H9 (cell line): ENCODE data around the gene TACC2. TPM values are rescaled to one million over a fixed set of nuclear protein-coding genes. Genes with fewer than 3 reads are reported as not detected.
A peak's percentile ranks its signal among the peaks of the same experiment; 100 is the strongest.

Experiments
- DNase-seq: peaks from one replicate; pipeline ENCODE4 v3.0.0-alpha.2; 2017
- H2AFZ ChIP-seq: one replicate; pipeline ENCODE4 v1.6.1; 2013; ENCODE audit warnings: mild to moderate bottlenecking, low read length, control low read depth, moderate library complexity
- H2AK5ac ChIP-seq: 2 replicates; pipeline ENCODE4 v1.6.1; 2013; ENCODE audit warnings: low read length, control low read depth, mixed read lengths; ENCODE audit not compliant: insufficient read length
- H2BK120ac ChIP-seq: one replicate; pipeline ENCODE4 v1.6.1; 2013; ENCODE audit warnings: low read depth, mild to moderate bottlenecking, low read length, control low read depth, inconsistent platforms; ENCODE audit not compliant: poor library complexity, severe bottlenecking
- H2BK12ac ChIP-seq: 2 replicates; pipeline ENCODE4 v1.6.1; 2013; ENCODE audit warnings: low read length, control low read depth, mixed read lengths, low read depth; ENCODE audit not compliant: insufficient read length
- H2BK15ac ChIP-seq: 2 replicates; pipeline ENCODE4 v1.6.1; 2013; ENCODE audit warnings: low read depth, low read length, control low read depth
- H2BK20ac ChIP-seq: one replicate; pipeline ENCODE4 v1.6.1; 2013; ENCODE audit warnings: low read depth, mild to moderate bottlenecking, low read length, control low read depth, inconsistent platforms; ENCODE audit not compliant: poor library complexity, severe bottlenecking
- H2BK5ac ChIP-seq: 2 replicates; pipeline ENCODE4 v1.6.1; 2013; ENCODE audit warnings: low read length, control low read depth, mixed read lengths; ENCODE audit not compliant: insufficient read length
- H3K14ac ChIP-seq: 2 replicates; pipeline ENCODE4 v1.6.1; 2013; ENCODE audit warnings: low read length, control low read depth; ENCODE audit not compliant: insufficient read depth
- H3K18ac ChIP-seq: 2 replicates; pipeline ENCODE4 v1.6.1; 2013; ENCODE audit warnings: low read depth, mild to moderate bottlenecking, mixed read lengths, low read length, control low read depth; ENCODE audit not compliant: insufficient read length
- H3K23ac ChIP-seq: 2 replicates; pipeline ENCODE4 v1.6.1; 2013; ENCODE audit warnings: low read length, control low read depth, mixed read lengths, low read depth; ENCODE audit not compliant: insufficient read length
- H3K23me2 ChIP-seq: 2 replicates; pipeline ENCODE4 v1.6.1; 2013; ENCODE audit warnings: low read depth, mild to moderate bottlenecking, mixed read lengths, low read length, control low read depth; ENCODE audit not compliant: insufficient read length, poor library complexity, severe bottlenecking
- H3K27ac ChIP-seq: 2 replicates; pipeline ENCODE4 v1.5.1; 2013; ENCODE audit warnings: low read length, control low read depth, mixed read lengths, low read depth; ENCODE audit not compliant: insufficient read length
- H3K27me3 ChIP-seq: 2 replicates; pipeline ENCODE4 v1.6.1; 2013; ENCODE audit warnings: low read length, control low read depth, inconsistent platforms; ENCODE audit not compliant: insufficient read depth
- H3K4ac ChIP-seq: 2 replicates; pipeline ENCODE4 v1.6.1; 2013; ENCODE audit warnings: low read depth, mild to moderate bottlenecking, control low read depth, inconsistent platforms, low read length, moderate library complexity
- H3K4me1 ChIP-seq: 2 replicates; pipeline ENCODE4 v1.6.1; 2013; ENCODE audit warnings: low read length, control low read depth, inconsistent platforms; ENCODE audit not compliant: insufficient read depth
- H3K4me2 ChIP-seq: 2 replicates; pipeline ENCODE4 v1.6.1; 2013; ENCODE audit warnings: low read length, control low read depth, mixed read lengths; ENCODE audit not compliant: insufficient read length, insufficient read depth
- H3K56ac ChIP-seq: 2 replicates; pipeline ENCODE4 v1.6.1; 2013; ENCODE audit warnings: low read depth, mild to moderate bottlenecking, mixed read lengths, low read length, control low read depth; ENCODE audit not compliant: insufficient read length
- H3K79me1 ChIP-seq: 2 replicates; pipeline ENCODE4 v1.6.1; 2013; ENCODE audit warnings: low read depth, mild to moderate bottlenecking, moderate library complexity, low read length, control low read depth, inconsistent platforms; ENCODE audit not compliant: insufficient read depth, poor library complexity, severe bottlenecking
- H3K79me2 ChIP-seq: 2 replicates; pipeline ENCODE4 v1.6.1; 2013; ENCODE audit warnings: low read length, control low read depth, inconsistent platforms; ENCODE audit not compliant: insufficient read depth
- H3K9ac ChIP-seq: 2 replicates; pipeline ENCODE4 v1.6.1; 2013; ENCODE audit warnings: low read length, control low read depth, mixed read lengths; ENCODE audit not compliant: insufficient read length; ENCODE audit errors: extremely low read depth
- H3K9me3 ChIP-seq: one replicate; pipeline ENCODE4 v1.6.1; 2013; ENCODE audit warnings: low read depth, low read length, inconsistent platforms; ENCODE audit not compliant: control insufficient read depth
- H3T11ph ChIP-seq: one replicate; pipeline ENCODE4 v1.6.1; 2013; ENCODE audit warnings: mild to moderate bottlenecking, low read length, control low read depth, inconsistent platforms
- H4K20me1 ChIP-seq: one replicate; pipeline ENCODE4 v1.6.1; 2013; ENCODE audit not compliant: control insufficient read depth, insufficient read length, insufficient read depth
- H4K5ac ChIP-seq: 2 replicates; pipeline ENCODE4 v1.6.1; 2013; ENCODE audit warnings: low read depth, mild to moderate bottlenecking, mixed read lengths, low read length, control low read depth; ENCODE audit not compliant: insufficient read length
- H4K8ac ChIP-seq: replicated peaks from 2 replicates; pipeline ENCODE4 v1.6.1; 2013; ENCODE audit warnings: low read length, control low read depth, mixed read lengths, low read depth; ENCODE audit not compliant: insufficient read length
- H4K91ac ChIP-seq: 2 replicates; pipeline ENCODE4 v1.6.1; 2013; ENCODE audit warnings: low read depth, mild to moderate bottlenecking, moderate library complexity, mixed read lengths, low read length, control low read depth; ENCODE audit not compliant: insufficient read length
- H3K27ac Mint-ChIP-seq, 3 experiments: 2 replicates in 2 of 3; 3 replicates in 1 of 3; pipeline ENCODE4 v1.8.0; 2020 to 2021; ENCODE audit warnings: mixed read lengths in 3 of 3, mild to moderate bottlenecking in 1 of 3, moderate library complexity in 1 of 3
- H3K27me3 Mint-ChIP-seq: 2 replicates; pipeline ENCODE4 v1.8.0; 2021; ENCODE audit warnings: low read depth, mild to moderate bottlenecking, moderate library complexity, mixed read lengths
- H3K36me3 Mint-ChIP-seq, 3 experiments: 2 replicates in 2 of 3; 3 replicates in 1 of 3; pipeline ENCODE4 v1.8.0; 2020 to 2021; ENCODE audit warnings: low read depth in 3 of 3, mixed read lengths in 3 of 3; ENCODE audit not compliant: insufficient read depth in 1 of 3
- H3K4me1 Mint-ChIP-seq, 2 experiments: 2 replicates each; pipeline ENCODE4 v1.8.0; 2020; ENCODE audit warnings: mixed read lengths in 2 of 2
- H3K4me3 Mint-ChIP-seq, 2 experiments: 2 replicates in 1 of 2; 3 replicates in 1 of 2; pipeline ENCODE4 v1.8.0; 2020 to 2021; ENCODE audit warnings: mild to moderate bottlenecking in 2 of 2, mixed read lengths in 2 of 2, moderate library complexity in 1 of 2
- H3K9me3 Mint-ChIP-seq, 2 experiments: 2 replicates in 1 of 2; 3 replicates in 1 of 2; pipeline ENCODE4 v1.8.0; 2020; ENCODE audit warnings: mild to moderate bottlenecking in 2 of 2, mixed read lengths in 2 of 2, moderate library complexity in 1 of 2
- WGBS: extraction: QIAGEN DNeasy Blood & Tissue Kit; methylation state at CpG from one replicate; pipeline ENCODE4 v1.1.7; 2013; ENCODE audit warnings: missing lambda C conversion rate, low lambda C conversion rate, mixed read lengths; ENCODE audit not compliant: insufficient read length; ENCODE audit errors: extremely low coverage; 5-methylcytosine and 5-hydroxymethylcytosine counted together
- total RNA-seq: library from RNA; stranded (reverse); gene quantifications from 2 replicates; pipeline ENCODE4 v1.2.1, GENCODE V29; 2021
- TF ChIP-seq, protein P1 (sequence below): fragments of 200-600 bp; sonication (generic); conservative IDR thresholded peaks from 3 replicates; pipeline ENCODE4 v1.8.0; 2021; ENCODE audit warnings: antibody characterized with exemption, mild to moderate bottlenecking

TACC2 gene
- total RNA-seq, 1 experiment from 2014 or later = 58.1 TPM

DNA sequence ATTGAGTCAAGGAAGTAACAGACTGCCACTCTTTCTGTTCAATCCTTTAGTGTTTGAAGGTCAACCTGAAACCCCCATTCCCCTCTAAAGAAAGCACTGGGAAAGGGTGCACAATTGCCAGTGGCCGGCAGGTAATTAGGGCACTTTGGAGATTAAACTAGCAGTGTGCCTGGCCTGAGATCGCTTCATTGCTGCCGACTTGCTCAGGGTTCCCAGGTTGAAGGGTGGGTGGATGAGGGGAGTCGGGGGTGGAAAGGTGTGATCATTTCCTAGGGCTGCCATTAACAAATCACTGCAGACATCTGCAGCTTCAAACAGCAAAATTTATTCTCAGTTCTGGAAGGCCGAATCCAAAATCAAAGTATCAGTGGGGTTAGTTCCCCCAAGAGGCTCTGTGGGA is 265.9 kb downstream of the TACC2 start:
- Histone ChIP-seq H2BK15ac (no peak overlapping the region), H2BK12ac (no peak overlapping the region), H4K8ac (no peak overlapping the region), H2AK5ac (no peak overlapping the region), H3K79me1 (no peaks in the 10 kb centered on the region), H3K4me2 (no peak overlapping the region), H2AFZ (no peak overlapping the region), H3K4me1 (no peaks in the 10 kb centered on the region), H3K4ac (no peak overlapping the region), H3K23ac (no peak overlapping the region), H3K27ac (no peak overlapping the region), H4K5ac (no peak overlapping the region), H3K14ac (no peak overlapping the region), H3K56ac (no peak overlapping the region), H2BK120ac (no peak overlapping the region), H4K91ac (no peak overlapping the region), H2BK5ac (no peak overlapping the region), H3K27me3 (no peaks in the 10 kb centered on the region), H4K20me1 (no peaks in the 10 kb centered on the region), H3K18ac (no peak overlapping the region), H3T11ph (no peak overlapping the region), H3K9ac (no peak overlapping the region), H3K79me2 (no peaks in the 10 kb centered on the region), H3K9me3 (no peaks in the 10 kb centered on the region), H3K23me2 (no peaks in the 10 kb centered on the region), H2BK20ac (no peak overlapping the region)
- peak overlapping the region in 1 of 3 experiments; percentile 46; a peak in 3 of 7 replicates for H3K27ac Mint-ChIP-seq
- no peaks in the 10 kb centered on the region for H3K9me3 Mint-ChIP-seq
- H3K27me3 Mint-ChIP-seq = no peaks in the 10 kb centered on the region
- WGBS = no CpG with 5 or more reads among the region's 5 CpGs
- H3K4me3 Mint-ChIP-seq = no peak overlapping the region
- TF ChIP-seq, protein P1, sequence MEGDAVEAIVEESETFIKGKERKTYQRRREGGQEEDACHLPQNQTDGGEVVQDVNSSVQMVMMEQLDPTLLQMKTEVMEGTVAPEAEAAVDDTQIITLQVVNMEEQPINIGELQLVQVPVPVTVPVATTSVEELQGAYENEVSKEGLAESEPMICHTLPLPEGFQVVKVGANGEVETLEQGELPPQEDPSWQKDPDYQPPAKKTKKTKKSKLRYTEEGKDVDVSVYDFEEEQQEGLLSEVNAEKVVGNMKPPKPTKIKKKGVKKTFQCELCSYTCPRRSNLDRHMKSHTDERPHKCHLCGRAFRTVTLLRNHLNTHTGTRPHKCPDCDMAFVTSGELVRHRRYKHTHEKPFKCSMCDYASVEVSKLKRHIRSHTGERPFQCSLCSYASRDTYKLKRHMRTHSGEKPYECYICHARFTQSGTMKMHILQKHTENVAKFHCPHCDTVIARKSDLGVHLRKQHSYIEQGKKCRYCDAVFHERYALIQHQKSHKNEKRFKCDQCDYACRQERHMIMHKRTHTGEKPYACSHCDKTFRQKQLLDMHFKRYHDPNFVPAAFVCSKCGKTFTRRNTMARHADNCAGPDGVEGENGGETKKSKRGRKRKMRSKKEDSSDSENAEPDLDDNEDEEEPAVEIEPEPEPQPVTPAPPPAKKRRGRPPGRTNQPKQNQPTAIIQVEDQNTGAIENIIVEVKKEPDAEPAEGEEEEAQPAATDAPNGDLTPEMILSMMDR = no peak
- H3K36me3 Mint-ChIP-seq = peaks cover 15 to 27% (median 20%) of the 10 kb centered on the region in 3 experiments
- DNase-seq = no peak
- H3K4me1 Mint-ChIP-seq = peaks cover 12 to 37% of the 10 kb centered on the region in 2 experiments
